ENCODE data around the gene LY86.
"Not testable (repeated sequence)": the region's sequence is repeated elsewhere in the genome, so short reads cannot be mapped to it uniquely, and the experiment has no call there.

Gene LY86

DNA sequence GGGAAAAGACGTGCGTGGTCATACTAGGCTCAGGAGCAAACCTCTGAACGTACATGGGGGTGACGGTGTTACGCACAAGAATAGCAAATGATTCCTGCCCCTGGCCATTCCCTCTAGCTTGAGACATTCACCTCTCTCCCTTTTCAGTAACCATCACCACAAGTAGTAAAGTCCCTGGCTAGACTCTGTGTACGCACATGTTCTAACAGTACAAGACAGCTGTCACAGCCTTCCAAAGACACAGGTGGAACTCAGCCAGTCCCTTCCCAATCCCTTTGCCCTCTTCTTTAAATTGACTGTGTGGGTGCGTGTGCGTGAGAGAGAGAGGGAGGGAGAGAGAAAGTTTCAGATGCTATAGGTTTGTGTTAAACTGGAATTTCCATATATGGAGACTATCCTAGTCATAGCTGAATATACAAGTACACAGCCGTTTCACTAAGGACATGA lies 67.3 kb downstream of the LY86 start:
- no peak for DNase-seq

DNA sequence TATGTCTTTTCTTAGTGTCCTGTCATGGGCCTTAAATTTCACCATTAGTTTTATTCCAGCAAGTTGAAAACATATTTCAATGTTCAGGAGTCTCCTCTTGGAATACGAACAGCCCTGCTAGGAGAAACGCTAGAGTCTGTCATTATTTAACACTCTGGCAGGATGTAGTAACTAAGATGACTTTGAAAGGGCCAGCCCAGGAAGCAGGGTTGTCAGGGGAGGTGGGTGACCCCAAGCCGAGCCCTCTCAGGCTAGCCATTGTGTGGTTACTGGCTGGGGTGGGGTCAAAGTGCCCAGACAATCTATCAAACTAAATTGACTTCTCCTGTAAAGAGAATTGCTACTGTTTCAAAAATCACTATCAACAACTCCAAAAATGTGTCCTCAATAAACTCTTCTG lies 67.8 kb downstream of the LY86 start:
- DNase-seq: no peak

GRCh38 chr6:6657085-6657819 lies 68.7 kb downstream of the LY86 start:
- no peak for DNase-seq

- DNase-seq: no peak
Observed at GRCh38 chr6:6657820-6658217, 69.3 kb downstream of the LY86 start.

DNA sequence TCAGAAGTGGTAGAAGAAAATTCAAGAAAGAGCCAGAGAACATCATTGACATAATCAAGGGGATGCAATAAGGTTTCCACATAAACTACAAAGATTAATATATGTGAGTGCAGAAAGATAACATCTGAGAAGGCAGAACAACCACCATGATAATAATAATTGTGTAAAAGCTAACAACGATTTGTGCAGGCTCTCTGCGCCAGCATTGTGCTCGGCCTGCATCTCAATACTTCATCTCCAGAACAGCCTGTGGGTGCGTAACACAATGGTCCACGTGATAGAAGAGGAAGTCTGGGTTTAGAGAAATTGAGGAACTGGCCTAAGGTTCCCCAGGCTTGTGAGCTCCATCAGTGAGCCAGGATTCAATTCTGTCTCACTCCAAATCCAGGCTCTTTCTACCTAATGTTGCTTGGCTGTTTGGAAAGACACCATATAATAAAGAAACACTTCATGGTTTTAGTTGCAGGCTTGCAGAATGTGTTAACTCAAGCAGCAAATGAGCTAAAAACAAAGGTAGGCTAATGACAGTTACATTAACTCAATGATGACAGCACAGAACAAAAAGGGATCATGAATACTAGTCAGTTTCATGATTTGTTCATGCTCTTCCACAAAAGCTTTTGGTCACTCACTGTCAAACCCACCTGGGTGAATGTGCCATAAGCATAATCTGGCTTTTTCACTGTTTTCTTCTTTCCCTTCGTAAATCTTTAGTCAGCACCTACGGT lies 71.2 kb downstream of the LY86 start:
- DNase-seq: no peak

GRCh38 chr6:6660339-6661045 lies 72.0 kb downstream of the LY86 start:
- no peak for DNase-seq

DNA sequence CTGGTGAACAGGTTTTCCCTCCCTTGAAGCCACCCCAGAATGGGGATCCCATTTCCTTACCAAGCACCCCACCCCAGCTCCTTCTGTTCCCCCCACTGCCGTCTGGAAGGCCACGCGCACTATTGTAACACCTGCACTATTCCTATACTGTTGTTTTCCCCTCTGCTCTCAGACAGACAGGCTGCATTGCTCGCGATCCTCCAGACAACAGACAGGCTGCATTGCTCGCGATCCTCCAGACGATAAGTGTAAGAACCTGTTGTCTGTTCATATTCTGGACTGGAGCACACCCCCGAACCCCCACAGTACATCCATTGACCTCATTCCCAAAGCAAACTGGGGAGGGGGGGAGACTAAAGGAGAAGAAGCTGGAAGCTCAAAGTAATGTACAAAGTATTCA lies 72.7 kb downstream of the LY86 start:
- no peak for DNase-seq

DNA sequence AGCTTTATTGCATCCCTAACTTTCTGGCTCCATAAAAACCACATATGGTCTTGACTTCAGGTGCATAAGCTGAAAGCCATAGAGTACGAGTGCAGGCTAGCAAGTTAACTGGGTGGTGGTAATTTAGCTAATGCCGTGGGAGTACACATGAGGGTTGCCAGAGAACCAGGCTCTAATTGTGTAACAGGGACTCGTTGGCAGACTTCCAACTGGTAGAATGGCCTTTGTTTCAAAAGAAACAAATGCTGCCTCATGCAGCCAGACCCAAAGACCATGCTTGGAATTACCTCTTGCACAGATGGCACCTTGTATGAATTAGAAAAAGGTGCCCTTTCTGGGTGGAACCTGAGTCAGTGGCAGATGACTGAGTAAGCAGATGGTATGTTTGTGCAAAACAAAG lies 73.2 kb downstream of the LY86 start:
- no peak for DNase-seq

GRCh38 chr6:6663421-6664135 lies 75.1 kb downstream of the LY86 start:
- no peak for DNase-seq

DNA sequence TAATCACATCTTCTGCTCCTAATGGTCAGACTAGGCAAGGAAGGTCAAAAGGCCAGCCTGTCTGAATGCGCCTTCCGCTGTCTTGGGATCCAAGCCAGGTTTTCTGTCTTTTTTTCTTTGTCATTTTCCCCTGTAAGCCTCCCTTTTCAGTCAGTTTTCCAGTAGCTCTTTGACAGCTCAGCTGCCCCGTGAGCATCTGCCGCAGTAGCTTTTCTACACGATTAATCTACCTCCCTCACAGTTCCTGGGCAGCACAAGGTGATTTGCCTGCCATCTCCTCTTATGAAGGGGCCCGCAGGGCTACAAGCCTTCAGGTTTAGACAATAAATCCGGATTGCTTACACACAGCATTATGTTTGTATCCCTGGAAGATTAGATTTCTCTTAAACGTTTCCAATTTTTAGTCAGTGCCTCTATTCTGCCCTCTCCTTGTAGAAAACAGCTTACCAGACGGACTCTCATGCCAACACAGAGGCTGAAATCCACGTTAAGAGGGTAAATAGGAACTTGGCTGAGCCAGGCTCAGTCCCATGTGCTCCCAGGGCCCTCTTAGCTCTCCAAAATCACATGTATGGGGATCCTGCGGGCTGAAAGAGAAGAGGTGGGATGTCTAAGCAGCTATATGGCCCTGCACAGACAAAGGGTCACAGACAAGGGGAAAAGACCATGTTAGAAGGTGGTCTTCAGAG lies 77.2 kb downstream of the LY86 start:
- no peak for DNase-seq

- DNase-seq: not testable (repeated sequence)
Observed at GRCh38 chr6:6670150-6670549, 81.6 kb downstream of the LY86 start.

GRCh38 chr6:6674872-6675271 lies 86.4 kb downstream of the LY86 start:
- DNase-seq: no peak

DNA sequence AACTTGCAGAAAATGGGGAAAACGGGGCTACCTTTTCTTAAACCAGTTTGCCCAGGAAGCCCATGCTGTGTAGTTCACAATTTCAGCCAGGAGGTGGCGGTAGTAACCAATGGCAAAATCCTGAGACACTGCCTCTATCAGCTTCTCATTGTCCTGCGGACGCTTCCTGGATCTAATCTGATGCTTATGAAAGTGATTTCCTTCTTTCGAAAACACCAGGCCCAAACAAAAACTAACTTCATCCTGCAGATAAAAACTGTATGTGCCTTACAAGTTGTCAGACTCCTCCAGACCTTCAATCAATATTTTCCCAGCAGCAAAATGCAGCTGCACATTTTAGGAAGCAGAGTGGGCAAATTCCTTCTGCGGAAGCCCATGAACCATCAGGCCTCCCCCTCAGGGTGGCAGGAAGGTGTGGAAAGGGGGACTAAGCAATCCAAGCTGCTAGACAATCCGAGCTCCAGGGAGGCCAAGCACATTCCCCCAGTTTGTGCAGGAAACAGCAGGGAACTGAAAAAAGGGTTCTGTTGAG lies 88.5 kb downstream of the LY86 start:
- DNase-seq: no peak

DNA sequence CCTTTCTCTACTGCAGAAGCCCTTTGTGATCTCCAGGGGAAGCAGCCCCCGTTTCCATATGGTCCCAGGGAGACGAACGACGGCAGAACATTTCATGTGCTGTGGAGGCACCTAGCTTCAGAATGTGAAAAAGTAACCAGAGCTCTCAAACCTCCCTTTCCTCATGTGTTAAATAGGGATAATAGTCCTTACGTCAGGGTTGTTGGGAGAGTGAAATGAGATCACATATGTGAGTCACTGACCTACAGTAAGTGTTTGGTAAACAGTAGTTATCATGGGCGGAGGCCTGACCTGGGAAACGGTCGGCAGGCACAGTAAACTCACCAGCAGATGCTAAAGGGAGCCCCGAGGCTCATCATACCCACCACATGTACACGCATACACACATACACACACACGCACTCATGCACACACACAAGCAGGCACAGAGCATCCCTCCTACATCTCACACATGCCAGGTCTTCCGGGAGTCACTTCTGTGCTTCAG lies 89.7 kb downstream of the LY86 start:
- no peak for DNase-seq

DNA sequence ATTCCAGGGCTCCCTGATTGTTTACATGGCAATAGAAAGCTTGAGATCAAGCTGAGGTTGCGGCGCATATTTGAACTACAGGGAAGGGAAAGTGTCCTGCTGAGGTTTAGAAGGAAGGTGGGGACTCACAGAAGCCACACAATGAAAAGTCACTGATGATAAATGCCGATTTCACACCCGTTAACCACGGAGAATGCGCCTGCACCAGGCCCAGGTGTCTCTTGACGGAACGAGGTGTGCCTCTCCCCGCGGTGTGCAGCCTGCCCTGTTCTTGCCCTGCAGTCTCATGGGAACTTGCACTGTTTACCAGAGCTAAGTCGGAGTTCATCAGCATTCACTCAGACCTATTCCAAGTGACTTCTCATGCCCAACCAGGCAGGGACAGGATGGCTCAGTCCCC lies 90.3 kb downstream of the LY86 start:
- no peak for DNase-seq

- no peak for DNase-seq
Observed at GRCh38 chr6:6679633-6680032, 91.1 kb downstream of the LY86 start.

DNA sequence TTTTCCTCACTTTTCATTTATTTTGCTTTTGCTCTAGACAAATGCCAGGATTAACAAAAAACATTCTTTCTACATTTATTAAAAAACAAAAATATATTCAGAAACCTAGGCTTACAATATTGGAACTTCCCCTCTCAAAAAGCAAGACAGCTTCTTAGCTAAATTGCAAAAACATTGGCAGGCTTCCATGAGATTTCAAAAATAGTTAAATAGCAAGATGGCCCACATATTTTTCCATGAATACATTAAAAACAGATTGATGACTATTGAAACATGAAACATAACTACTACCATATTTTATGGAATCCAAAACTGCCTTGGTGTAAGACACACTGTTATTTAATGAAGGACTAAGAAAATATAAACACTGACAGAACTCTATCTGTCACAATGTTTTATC lies 92.0 kb downstream of the LY86 start:
- DNase-seq: no peak

DNA sequence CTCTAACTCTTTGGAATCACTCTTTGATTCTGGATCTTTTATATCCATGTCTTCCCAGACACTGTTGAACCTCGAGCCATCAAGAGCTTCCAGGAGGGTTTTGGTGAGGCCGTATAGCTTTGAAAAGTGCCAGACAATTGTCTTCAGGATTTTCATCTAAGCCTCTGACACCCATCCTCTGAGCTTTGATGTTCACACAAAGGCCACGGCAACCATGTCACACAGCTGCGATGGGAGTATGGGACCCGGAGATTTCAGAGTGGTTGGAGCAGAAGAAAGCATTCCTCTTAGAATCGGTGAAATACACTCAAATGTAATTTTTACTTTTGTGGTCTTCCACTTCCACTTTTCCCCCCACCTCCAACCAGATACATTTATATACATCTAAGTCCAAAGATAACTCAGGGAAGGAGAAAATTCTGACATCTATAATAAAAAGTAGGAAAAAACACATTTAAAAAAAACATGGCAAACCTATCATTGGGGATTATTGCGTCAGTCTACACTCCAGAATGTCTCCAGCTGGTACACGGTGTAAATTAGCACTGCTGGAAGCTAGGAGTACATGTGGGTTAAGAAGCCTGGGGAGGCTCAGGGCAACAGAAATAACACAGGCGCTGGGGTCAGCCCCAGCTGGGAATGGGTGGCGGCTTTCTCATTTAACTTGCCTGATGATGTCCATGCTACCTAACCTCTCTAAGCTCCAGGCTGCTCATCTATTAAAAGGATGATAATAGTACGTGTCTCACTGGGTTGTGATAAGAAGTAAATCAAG lies 92.7 kb downstream of the LY86 start:
- no peak for DNase-seq

DNA sequence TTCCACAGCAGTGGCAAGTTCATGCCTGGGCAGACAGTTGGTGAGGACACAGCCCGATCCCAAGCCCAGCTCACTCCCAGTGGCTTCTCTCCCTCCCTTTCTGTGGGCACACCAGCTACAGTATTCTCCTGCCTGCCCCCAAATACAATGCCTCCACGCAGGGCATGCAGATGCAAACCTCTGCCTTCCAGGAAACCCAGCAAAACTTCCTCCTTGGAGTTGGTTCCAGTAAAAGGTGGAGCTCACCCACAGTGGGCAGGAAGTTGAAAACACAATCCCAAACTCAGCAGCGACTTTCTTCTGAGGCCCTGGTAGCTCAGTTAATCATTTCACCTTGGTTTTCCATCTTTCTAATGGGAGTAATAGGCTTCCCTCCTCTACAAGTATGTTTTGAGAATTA lies 93.7 kb downstream of the LY86 start:
- DNase-seq: no peak

- no peak for DNase-seq
Observed at GRCh38 chr6:6683969-6684833, 95.7 kb downstream of the LY86 start.

Data from activated gamma-delta T cell (primary cell).